Panc1 (cell line): ENCODE data around the gene HASPIN.

Experiments used
- CTCF ChIP-seq: fragments of 450-650 bp; IDR thresholded peaks from 2 replicates; pipeline ENCODE4 v1.5.1; 2017; ENCODE audit warnings: mild to moderate bottlenecking
- POLR2AphosphoS5 ChIP-seq: IDR thresholded peaks from 2 replicates; pipeline ENCODE4 v1.6.1; 2012; ENCODE audit warnings: mild to moderate bottlenecking, low read depth, low read length, moderate library complexity
- REST ChIP-seq, 2 experiments: IDR thresholded peaks; 2 replicates each; pipeline ENCODE4 v1.6.1; 2011 to 2012; ENCODE audit warnings: low read depth in 2 of 2, control low read depth in 1 of 2, low read length in 1 of 2, mild to moderate bottlenecking in 1 of 2, moderate library complexity in 1 of 2; ENCODE audit not compliant: insufficient read depth in 1 of 2
- SIN3A ChIP-seq: IDR thresholded peaks from 2 replicates; pipeline ENCODE4 v1.6.1; 2012; ENCODE audit warnings: low read depth, mild to moderate bottlenecking, low read length, moderate library complexity, borderline replicate concordance; ENCODE audit not compliant: insufficient read depth
- TCF7L2 ChIP-seq: IDR thresholded peaks from 2 replicates; pipeline ENCODE4 v1.6.1; 2011; ENCODE audit warnings: mild to moderate bottlenecking, low read depth, low read length, inconsistent platforms

GRCh38 chr17:3753624-3754023 is 29.9 kb downstream of the HASPIN start:
- TF ChIP-seq CTCF (no peak), SIN3A (no peak), REST (IDR thresholded peaks at IDR 0.05; ENCODE audit: insufficient read depth in 1 of 2, low read depth in 2 of 2, low read length in 1 of 2) (no peak), POLR2AphosphoS5 (no peak), TCF7L2 (no peak)
